HEK293T (cell line): ENCODE data around the gene OSBPL2.

Experiments used
- CTCF ChIA-PET: fragments of 350-600 bp; formaldehyde crosslinking; extraction: SDS; loops from one replicate; lab custom pipeline; 2021; ENCODE audit warnings: antibody characterized with exemption, inconsistent platforms; lab: Yijun Ruan, JAX
- POLR2A ChIA-PET: fragments of 350-600 bp; formaldehyde crosslinking; extraction: SDS; loops from one replicate; lab custom pipeline; 2020; ENCODE audit warnings: antibody characterized with exemption, inconsistent platforms; lab: Yijun Ruan, JAX
- DNase-seq: peaks from one replicate; pipeline ENCODE4 v3.0.0; 2012; ENCODE audit warnings: mixed read lengths; ENCODE audit errors: extremely low spot score
- ARNT ChIP-seq: fragments of 450-650 bp; IDR thresholded peaks from 2 replicates; pipeline ENCODE4 v1.6.1; 2017; ENCODE audit warnings: mild to moderate bottlenecking
- BHLHE40 ChIP-seq: fragments of 450-650 bp; IDR thresholded peaks from 2 replicates; pipeline ENCODE4 v1.6.1; 2016; ENCODE audit warnings: mild to moderate bottlenecking, moderate library complexity, borderline replicate concordance
- CTBP1 ChIP-seq: fragments of 450-650 bp; IDR thresholded peaks from 2 replicates; pipeline ENCODE4 v1.6.1; 2016; ENCODE audit warnings: borderline replicate concordance
- ELF4 ChIP-seq: fragments of 450-650 bp; IDR thresholded peaks from 2 replicates; pipeline ENCODE4 v1.6.1; 2017; ENCODE audit warnings: antibody characterized with exemption
- FOXA1 ChIP-seq: fragments of 450-650 bp; IDR thresholded peaks from 2 replicates; pipeline ENCODE4 v1.6.1; 2016; ENCODE audit warnings: mild to moderate bottlenecking
- FOXK2 ChIP-seq: fragments of 450-650 bp; IDR thresholded peaks from 2 replicates; pipeline ENCODE4 v1.6.1; 2016; ENCODE audit warnings: mild to moderate bottlenecking
- FOXM1 ChIP-seq: fragments of 450-650 bp; IDR thresholded peaks from 2 replicates; pipeline ENCODE4 v1.6.1; 2017; ENCODE audit warnings: mild to moderate bottlenecking, borderline replicate concordance
- HDGF ChIP-seq: fragments of 450-650 bp; IDR thresholded peaks from 2 replicates; pipeline ENCODE4 v1.6.1; 2017; ENCODE audit warnings: antibody characterized with exemption, borderline replicate concordance
- L3MBTL2 ChIP-seq: fragments of 450-650 bp; conservative IDR thresholded peaks from 2 replicates; pipeline ENCODE4 v1.6.1; 2016; ENCODE audit warnings: mild to moderate bottlenecking
- LEF1 ChIP-seq: fragments of 450-650 bp; IDR thresholded peaks from 2 replicates; pipeline ENCODE4 v1.6.1; 2017; ENCODE audit warnings: mild to moderate bottlenecking, borderline replicate concordance
- NFRKB ChIP-seq: fragments of 450-650 bp; IDR thresholded peaks from 2 replicates; pipeline ENCODE4 v1.6.1; 2016; ENCODE audit warnings: mild to moderate bottlenecking, moderate library complexity
- SP1 ChIP-seq: fragments of 450-650 bp; IDR thresholded peaks from 2 replicates; pipeline ENCODE4 v1.6.1; 2017
- SUZ12 ChIP-seq: fragments of 450-650 bp; IDR thresholded peaks from 2 replicates; pipeline ENCODE4 v1.6.1; 2016; ENCODE audit warnings: mild to moderate bottlenecking
- TARDBP ChIP-seq: fragments of 450-650 bp; IDR thresholded peaks from 2 replicates; pipeline ENCODE4 v1.6.1; 2016
- ZNF384 ChIP-seq: fragments of 450-650 bp; IDR thresholded peaks from 2 replicates; pipeline ENCODE4 v1.6.1; 2016
- TF ChIP-seq, protein P1 (sequence below): fragments of 450-650 bp; IDR thresholded peaks from 2 replicates; pipeline ENCODE4 v1.6.1; 2016

The OSBPL2 gene

DNA sequence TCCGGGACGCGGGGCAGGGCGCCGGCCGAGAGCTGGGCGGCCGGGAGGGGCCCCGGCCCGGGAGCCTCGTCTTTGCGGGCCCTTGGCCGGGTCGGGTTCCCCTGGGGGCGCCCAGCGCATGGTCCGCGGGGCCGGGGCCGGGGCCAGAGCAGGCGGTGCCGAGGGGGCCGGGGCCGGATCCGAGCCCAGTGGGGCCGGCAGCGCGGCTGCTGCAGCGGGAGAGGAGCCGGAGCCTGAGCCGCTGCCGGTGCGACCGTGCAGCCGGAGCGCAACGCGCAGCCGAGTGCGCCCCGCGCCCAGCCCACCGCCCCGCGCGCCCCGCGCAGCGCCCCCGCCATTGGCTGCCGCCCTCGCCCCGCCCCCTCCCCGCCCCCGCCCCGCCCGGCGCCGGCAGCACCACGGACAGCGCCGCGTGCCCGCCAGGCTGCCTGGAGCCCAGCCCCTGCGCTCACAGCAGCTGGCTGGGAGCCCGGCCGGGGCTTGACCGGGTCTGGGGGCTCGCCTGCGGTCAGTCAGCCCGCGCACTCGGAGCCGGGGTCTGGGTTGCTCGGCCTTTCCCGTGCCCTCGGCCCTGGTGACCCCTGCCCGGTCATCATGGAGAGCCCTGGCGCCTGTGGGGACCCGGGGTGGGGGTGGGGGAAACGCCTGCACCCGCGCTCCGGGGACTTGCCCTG is 18.2 kb upstream of the OSBPL2 start, which contains the start of gene HRH3:
Gene HRH3, minus strand, starts transcription at position 287 of the 674 bp plus-strand sequence. CDS start 308 bp downstream, outside the sequence.
- TF ChIP-seq ZNF384 (no peak), TARDBP (no peak), BHLHE40 (no peak), LEF1 (no peak)
- peak; percentile 88 for DNase-seq
- POLR2A ChIA-PET, result no interaction called here
- CTCF ChIA-PET, result no interaction called here

DNA sequence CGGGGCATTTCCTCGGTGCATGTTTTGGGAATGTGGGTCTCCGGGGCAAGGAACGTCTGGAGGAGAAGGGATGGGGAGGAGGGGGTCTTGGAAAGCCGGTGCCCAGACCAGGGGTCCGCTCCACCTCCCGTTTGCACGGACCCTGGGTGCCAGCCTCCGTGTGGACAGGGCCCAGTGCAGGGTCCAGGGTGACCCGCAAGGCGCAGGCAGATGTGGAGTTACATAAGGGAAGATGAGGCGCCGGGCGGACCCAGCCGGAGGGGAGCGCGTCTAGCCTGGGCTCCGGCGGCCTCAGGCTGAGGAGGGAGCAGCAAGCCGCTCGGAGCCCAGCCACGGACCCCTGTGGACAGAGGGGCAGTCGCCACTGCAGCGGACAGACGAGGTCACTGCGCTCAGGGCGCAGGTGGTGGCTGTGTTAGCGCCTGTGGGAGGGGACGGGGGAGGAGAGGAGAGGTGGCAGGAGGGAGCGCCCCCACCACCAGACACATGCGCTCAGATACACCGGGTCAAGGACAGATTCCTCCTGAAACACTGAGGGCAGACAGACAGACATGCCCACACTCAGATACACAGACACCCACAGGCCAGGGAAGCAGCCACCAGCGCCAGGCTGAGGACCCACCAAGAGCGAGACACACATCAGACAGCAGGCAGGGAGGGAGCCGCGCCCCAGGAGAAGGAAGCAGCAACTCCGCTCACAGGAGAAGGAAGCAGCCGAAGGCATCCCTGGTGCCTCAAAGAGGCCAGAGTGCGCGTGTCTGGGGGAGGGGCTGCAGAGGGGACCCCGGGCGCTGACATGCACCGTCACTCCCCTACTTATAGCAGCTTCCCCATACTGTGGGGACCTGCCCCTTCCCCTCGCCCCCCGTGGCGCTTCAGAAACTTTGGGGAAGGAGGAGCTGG is 17.4 kb upstream of the OSBPL2 start:
- CTCF ChIA-PET, result no interaction called here
- POLR2A ChIA-PET, result no interaction called here
- TF ChIP-seq CTBP1, result no peak
- DNase-seq, result no peak

DNA sequence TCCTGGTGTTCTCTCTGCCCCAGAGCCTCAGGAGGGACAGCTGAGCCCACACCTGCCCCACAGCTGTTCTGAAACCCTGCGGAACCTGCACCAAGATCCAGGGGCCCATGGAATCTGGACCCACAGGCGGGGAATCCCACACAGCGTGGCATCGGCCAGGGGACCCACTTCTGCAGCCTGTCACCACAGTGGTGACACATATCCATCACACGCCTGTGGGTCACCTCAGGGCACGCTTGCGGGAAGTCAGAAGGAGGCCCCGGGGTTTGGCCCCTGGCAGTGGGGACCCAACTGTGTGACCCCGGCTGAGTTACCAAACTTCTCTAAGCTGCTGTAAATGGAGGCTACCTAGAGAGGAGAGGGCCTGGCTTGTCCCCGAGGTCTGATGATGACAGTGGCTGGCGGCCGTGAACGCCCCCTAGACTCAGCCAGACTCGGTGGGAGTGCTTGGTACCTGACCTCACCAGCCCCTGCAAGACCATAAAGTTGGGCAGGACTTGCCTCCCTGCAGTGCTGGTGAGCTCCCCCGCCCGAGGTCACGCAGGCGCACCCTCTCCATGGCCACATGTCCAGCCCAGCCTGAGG is 16.0 kb upstream of the OSBPL2 start:
- POLR2A ChIA-PET, result no interaction called here
- no peak for DNase-seq
- CTCF ChIA-PET, result no interaction called here
- TF ChIP-seq LEF1, result no peak
- TF ChIP-seq SUZ12, result no peak
- TF ChIP-seq L3MBTL2, result no peak
- no peak for TF ChIP-seq ZNF384
- no peak for TF ChIP-seq BHLHE40
- no peak for TF ChIP-seq FOXA1
- no peak for TF ChIP-seq HDGF

DNA sequence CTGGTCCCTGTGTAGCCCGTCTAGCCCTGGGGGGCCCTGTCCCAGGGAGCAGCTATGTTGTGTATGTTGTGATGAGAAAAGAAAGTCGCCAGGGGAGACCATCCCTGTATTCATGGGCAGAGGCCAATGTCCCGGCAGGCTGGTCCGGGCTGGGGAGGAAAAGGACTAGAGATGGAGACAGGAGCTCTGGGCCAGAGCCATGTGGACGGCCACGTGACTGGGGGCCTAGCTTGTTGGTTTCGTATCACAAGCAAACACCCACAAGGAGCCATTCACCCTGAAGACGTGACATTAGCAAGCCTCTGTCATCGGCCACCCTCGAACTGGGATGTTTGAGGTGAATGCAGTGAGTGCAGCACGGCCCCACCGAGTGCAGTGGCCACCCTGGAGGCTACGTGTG is 15.3 kb upstream of the OSBPL2 start:
- no peak for DNase-seq
- TF ChIP-seq SUZ12 (no peak), FOXA1 (no peak), TARDBP (no peak), SP1 (no peak), BHLHE40 (no peak), ELF4 (no peak), CTBP1 (no peak), LEF1 (no peak)
- TF ChIP-seq, protein P1, sequence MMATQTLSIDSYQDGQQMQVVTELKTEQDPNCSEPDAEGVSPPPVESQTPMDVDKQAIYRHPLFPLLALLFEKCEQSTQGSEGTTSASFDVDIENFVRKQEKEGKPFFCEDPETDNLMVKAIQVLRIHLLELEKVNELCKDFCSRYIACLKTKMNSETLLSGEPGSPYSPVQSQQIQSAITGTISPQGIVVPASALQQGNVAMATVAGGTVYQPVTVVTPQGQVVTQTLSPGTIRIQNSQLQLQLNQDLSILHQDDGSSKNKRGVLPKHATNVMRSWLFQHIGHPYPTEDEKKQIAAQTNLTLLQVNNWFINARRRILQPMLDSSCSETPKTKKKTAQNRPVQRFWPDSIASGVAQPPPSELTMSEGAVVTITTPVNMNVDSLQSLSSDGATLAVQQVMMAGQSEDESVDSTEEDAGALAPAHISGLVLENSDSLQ, result no peak
- CTCF ChIA-PET, result no interaction called here
- POLR2A ChIA-PET, result no interaction called here

DNA sequence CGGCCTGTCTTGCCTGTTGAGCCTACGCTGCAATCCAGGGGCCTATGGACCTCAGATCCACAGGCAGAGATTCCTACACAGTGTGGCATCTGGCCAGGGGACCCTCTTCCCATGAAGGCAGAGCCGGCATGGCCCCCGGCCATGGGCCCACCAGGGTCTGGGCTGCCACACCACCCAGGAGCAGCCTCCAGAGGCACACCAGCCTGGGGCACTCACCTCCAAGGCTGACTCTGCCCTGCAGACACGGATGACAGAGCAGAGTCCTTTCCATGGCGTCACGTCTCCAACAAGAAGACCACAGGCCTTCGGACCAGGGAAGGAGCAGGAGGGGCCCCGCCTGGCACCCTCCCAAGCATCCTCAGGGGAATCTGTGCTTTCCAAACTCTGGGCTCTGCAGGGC is 14.8 kb upstream of the OSBPL2 start:
- ChIA-PET POLR2A (no interaction called here), CTCF (no interaction called here)
- TF ChIP-seq ZNF384, result no peak
- TF ChIP-seq SP1, result no peak
- TF ChIP-seq CTBP1, result no peak
- no peak for TF ChIP-seq BHLHE40
- TF ChIP-seq, protein P1, result no peak
- no peak for TF ChIP-seq SUZ12
- TF ChIP-seq HDGF, result no peak
- no peak for TF ChIP-seq NFRKB
- TF ChIP-seq FOXM1, result no peak
- TF ChIP-seq ARNT, result no peak
- no peak for TF ChIP-seq FOXK2
- TF ChIP-seq FOXA1, result no peak
- TF ChIP-seq ELF4, result no peak
- TF ChIP-seq TARDBP, result no peak
- no peak for TF ChIP-seq LEF1
- TF ChIP-seq L3MBTL2, result no peak
- DNase-seq, result no peak

DNA sequence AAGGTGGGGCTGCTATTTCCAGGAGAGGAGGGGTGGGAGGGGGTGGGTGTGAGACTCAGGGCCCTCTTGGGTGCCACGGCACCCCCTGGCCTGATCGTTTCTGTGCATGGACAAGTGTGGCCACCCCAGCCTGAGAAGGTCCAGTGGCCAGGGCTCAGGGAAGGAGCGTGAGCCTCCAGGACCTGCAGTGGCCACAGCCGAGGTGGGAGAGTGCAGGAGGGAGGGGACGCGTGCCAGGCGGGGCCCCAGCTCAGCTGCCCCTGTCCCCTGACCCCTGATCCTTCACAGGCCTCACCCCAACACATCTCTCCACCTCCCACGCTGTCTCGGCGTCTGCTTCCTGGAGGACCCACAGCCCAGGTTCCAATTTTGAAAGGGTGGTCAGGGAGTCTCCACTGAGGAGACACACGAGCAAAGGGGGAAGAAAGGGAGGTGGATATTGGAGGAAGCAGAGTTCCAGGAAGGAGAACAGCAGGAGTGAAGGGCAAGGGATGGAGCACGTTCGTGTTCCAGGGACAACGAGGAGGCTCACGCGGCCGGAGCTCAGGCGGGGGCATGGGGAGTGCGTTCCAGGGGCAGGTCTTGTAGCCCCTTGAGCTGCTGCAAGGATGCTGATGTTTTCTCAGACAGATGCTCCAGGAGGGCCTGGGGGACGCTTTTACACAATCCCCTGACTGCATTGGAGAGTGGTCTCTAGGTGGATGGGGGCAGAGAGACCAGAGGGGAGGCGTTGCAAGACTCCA is 14.0 kb upstream of the OSBPL2 start:
- ChIA-PET CTCF (no interaction called here), POLR2A (no interaction called here)
- TF ChIP-seq LEF1 (no peak), NFRKB (no peak), TARDBP (no peak), HDGF (no peak), ZNF384 (no peak), BHLHE40 (no peak), SP1 (no peak), CTBP1 (no peak), ELF4 (no peak), FOXK2 (no peak), FOXM1 (no peak), SUZ12 (no peak), FOXA1 (no peak), L3MBTL2 (no peak), ARNT (no peak)
- TF ChIP-seq, protein P1, result no peak
- no peak for DNase-seq
